Calu3 (cell line): ENCODE measurements around the gene AURKAIP1. TPM values are rescaled to one million over a fixed set of nuclear protein-coding genes. Genes with fewer than 3 reads are reported as not detected.

Source experiments
- BruUV-seq: library from RNA; stranded (reverse); fragments of 400-500 nt; replicated peaks from 2 replicates; lab custom pipeline; 2021; lab: Mats Ljungman, UMichigan
- CTCF ChIA-PET: fragments of 300-600 bp; sonication (Branson Sonifier 250); formaldehyde crosslinking; loops from one replicate; lab custom pipeline; 2022; ENCODE audit warnings: antibody characterized with exemption; lab: Charles Lee
- DNase-seq: peaks from one replicate; pipeline ENCODE4 v3.0.0; 2022
- H3K27ac Mint-ChIP-seq: one replicate; pipeline ENCODE4 v1.8.0; 2022; ENCODE audit warnings: mixed read lengths; ENCODE audit not compliant: unreplicated experiment
- H3K27me3 Mint-ChIP-seq: one replicate; pipeline ENCODE4 v1.8.0; 2022; ENCODE audit warnings: mixed read lengths; ENCODE audit not compliant: unreplicated experiment
- H3K36me3 Mint-ChIP-seq: one replicate; pipeline ENCODE4 v1.8.0; 2022; ENCODE audit warnings: mild to moderate bottlenecking, moderate library complexity, mixed read lengths; ENCODE audit not compliant: insufficient read depth, unreplicated experiment
- H3K4me1 Mint-ChIP-seq: one replicate; pipeline ENCODE4 v1.8.0; 2022; ENCODE audit warnings: mild to moderate bottlenecking, low read depth, mixed read lengths; ENCODE audit not compliant: unreplicated experiment
- H3K4me3 Mint-ChIP-seq: one replicate; pipeline ENCODE4 v1.8.0; 2022; ENCODE audit warnings: mild to moderate bottlenecking, low read depth, moderate library complexity, mixed read lengths; ENCODE audit not compliant: unreplicated experiment
- H3K9me3 Mint-ChIP-seq: one replicate; pipeline ENCODE4 v1.8.0; 2022; ENCODE audit warnings: low read depth, mixed read lengths; ENCODE audit not compliant: unreplicated experiment
- intact Hi-C: fragments of 100-400 bp; cut with micrococcal nuclease; formaldehyde crosslinking; loops from one replicate; pipeline ENCODE4 v1.10.0; 2022; ENCODE audit not compliant: unreplicated experiment
- total RNA-seq: library from RNA; stranded (reverse); gene quantifications from 2 replicates; pipeline ENCODE4 v1.2.3, GENCODE V29; 2022
- TF ChIP-seq, protein P1 (sequence below): fragments of 200-600 bp; IDR thresholded peaks from one replicate; pipeline ENCODE4 v1.8.0; 2022; ENCODE audit warnings: antibody characterized with exemption; ENCODE audit not compliant: unreplicated experiment

Gene AURKAIP1
- total RNA-seq, 1 experiment from 2014 or later = 98.9 TPM

DNA sequence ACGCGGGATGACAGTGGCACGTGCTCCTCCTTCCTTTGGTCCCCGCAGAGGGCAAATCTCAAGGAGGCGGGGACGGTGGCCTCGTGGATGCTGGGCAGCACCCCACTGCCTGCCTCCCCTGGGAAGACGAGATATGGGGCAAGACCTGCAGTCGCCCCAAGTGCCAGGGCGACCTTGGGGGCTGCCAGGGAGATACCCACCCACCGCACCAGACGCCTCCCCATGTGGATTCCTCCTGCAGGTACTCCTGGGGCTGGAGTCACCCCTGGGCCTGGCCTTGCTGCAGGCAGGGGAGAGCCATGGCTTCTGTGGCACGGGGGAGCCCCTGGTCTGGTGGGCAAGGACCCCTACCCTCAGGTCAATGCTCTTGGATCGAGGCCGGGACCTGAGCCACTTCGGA, 5.9 kb upstream of the AURKAIP1 start:
- Mint-ChIP-seq H3K27me3 (no peaks in the 10 kb centered on the region), H3K4me1 (no peaks in the 10 kb centered on the region), H3K36me3 (peaks cover 8% of the 10 kb centered on the region), H3K9me3 (no peaks in the 10 kb centered on the region), H3K4me3 (no peak overlapping the region), H3K27ac (no peak overlapping the region)
- CTCF ChIA-PET = no interaction called here
- intact Hi-C loops = no loop called here
- no TSS peak for BruUV-seq
- TF ChIP-seq, protein P1, sequence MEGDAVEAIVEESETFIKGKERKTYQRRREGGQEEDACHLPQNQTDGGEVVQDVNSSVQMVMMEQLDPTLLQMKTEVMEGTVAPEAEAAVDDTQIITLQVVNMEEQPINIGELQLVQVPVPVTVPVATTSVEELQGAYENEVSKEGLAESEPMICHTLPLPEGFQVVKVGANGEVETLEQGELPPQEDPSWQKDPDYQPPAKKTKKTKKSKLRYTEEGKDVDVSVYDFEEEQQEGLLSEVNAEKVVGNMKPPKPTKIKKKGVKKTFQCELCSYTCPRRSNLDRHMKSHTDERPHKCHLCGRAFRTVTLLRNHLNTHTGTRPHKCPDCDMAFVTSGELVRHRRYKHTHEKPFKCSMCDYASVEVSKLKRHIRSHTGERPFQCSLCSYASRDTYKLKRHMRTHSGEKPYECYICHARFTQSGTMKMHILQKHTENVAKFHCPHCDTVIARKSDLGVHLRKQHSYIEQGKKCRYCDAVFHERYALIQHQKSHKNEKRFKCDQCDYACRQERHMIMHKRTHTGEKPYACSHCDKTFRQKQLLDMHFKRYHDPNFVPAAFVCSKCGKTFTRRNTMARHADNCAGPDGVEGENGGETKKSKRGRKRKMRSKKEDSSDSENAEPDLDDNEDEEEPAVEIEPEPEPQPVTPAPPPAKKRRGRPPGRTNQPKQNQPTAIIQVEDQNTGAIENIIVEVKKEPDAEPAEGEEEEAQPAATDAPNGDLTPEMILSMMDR = no peak
- DNase-seq = no peak

DNA sequence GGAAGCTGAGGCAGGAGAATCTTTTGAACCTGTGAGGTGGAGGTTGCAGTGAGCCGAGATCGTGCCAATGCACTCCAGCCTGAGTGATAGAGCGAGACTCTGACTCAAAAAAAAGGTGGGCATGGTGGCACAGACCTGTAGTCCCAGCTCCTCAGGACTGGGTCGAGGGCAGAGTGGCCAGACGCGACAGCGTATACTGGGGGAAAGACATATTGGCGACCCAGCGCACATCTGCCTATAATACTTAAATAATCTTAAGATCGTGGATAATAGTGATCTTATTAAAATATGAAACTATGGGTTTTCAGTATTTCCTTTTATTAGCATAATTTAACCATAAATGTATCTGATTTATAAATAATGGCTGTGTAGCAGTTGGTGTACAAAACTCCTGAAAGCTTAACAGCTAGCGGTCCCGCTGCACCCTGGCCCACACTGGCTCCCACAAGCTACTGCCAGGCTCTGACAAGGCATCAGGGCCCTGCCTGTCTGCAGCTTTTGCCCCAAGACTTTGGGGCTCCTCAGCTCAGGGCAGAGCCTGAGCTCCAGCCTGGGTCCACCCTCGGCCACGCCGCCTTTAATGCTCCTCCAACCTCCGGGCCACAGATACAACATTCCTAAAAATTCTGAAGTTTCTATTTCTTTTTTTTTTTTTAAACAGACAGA, 2.7 kb upstream of the AURKAIP1 start:
- BruUV-seq = no TSS peak

DNA sequence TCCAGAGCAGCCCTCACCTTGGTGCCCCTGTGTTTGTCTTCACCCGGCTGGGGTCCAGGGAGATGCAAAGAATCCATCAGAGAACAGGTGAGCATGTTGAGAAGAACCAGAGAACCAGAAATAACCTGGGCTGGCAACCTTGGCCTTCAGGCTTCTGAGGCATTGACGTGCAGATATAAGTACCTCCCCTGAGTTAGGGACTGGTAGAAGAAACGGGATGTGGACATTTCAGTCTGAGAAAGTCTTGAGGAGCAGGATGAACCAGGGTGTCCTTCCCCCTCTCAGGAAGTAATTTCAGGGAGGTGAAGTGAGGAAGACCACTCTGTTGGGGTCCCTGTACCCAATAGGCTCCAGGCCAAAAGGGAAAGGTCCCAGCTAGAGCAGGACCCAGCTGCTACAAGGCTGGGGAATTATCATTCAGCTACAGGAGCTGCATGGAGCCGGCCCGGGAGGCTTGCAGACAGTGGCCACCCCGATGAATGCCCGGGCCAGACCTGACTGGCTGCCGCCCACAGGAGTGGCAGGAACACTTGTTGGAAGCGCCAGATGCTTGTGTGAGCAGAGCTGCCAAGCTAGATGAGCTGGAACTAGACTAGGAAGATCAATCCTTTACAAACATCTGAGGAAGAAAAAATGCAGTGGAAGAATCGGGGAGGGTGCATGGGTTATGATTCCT, 1.7 kb upstream of the AURKAIP1 start:
- BruUV-seq = no TSS peak
- H3K36me3 Mint-ChIP-seq = peaks cover 24% of the 10 kb centered on the region
- CTCF ChIA-PET = no interaction called here
- H3K4me1 Mint-ChIP-seq = no peaks in the 10 kb centered on the region
- no peaks in the 10 kb centered on the region for H3K27me3 Mint-ChIP-seq
- TF ChIP-seq, protein P1 = no peak
- H3K27ac Mint-ChIP-seq = no peak overlapping the region
- peak overlapping the region; percentile 75 for H3K4me3 Mint-ChIP-seq
- intact Hi-C loops = no loop called here
- no peaks in the 10 kb centered on the region for H3K9me3 Mint-ChIP-seq
- no peak for DNase-seq

More for the DNA sequence above, 2.7 kb upstream of the AURKAIP1 start:
- H3K36me3 Mint-ChIP-seq = peaks cover 24% of the 10 kb centered on the region
- DNase-seq = no peak
- H3K9me3 Mint-ChIP-seq = no peaks in the 10 kb centered on the region
- no peak overlapping the region for H3K4me3 Mint-ChIP-seq
- no peak overlapping the region for H3K27ac Mint-ChIP-seq
- H3K27me3 Mint-ChIP-seq = no peaks in the 10 kb centered on the region
- CTCF ChIA-PET = no interaction called here
- no peaks in the 10 kb centered on the region for H3K4me1 Mint-ChIP-seq
- intact Hi-C loops = no loop called here
- TF ChIP-seq, protein P1 = no peak

DNA sequence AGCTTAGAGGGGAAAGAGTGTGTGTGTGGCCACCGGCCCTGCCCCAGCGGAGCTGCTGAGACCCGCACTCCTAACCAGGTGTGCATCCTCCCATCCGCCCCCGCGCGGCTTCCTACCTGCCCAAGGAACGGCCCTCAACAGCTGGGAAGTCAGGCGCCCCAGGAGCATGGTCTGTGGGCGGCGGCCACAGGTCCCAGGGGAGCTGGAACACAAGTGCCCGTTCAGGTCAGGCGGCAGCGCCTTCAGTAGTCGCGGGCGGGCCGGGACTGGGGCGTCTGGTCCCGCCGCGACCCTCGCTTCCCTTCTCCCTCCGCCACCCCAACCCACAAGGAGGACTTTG, 448 bp downstream of the AURKAIP1 start:
- no peaks in the 10 kb centered on the region for H3K4me1 Mint-ChIP-seq
- no peaks in the 10 kb centered on the region for H3K27me3 Mint-ChIP-seq
- intact Hi-C loops = no loop called here
- TF ChIP-seq, protein P1 = no peak
- H3K4me3 Mint-ChIP-seq = peak overlapping the region; percentile 75
- peaks cover 24% of the 10 kb centered on the region for H3K36me3 Mint-ChIP-seq
- CTCF ChIA-PET = interaction anchor here (1.2 kb wide), 1 partner anchor 130 kb away, joined by 7 read pairs; no protein-coding TSS in a partner anchor
- no peaks in the 10 kb centered on the region for H3K9me3 Mint-ChIP-seq
- BruUV-seq = no TSS peak
- H3K27ac Mint-ChIP-seq = peak overlapping the region; percentile 96
- DNase-seq = no peak
